Adrenal gland (tissue), 5 donors: ENCODE results near the gene CDK14.

ENCODE experiments used
- CTCF ChIP-seq, 6 experiments: fragments of 450-650 bp in 4 of 6; fragments of 200-600 bp in 2 of 6; sonication (generic) in 1 of 6; IDR thresholded peaks; 1 replicate in 5 of 6; 2 replicates in 1 of 6; pipeline versions ENCODE4 v1.5.1 to v1.8.0; 2016 to 2021; ENCODE audit warnings: antibody characterized with exemption in 6 of 6, mild to moderate bottlenecking in 2 of 6, moderate library complexity in 1 of 6
- POLR2A ChIP-seq, 2 donors: fragments of 450-650 bp; IDR thresholded peaks; one replicate each; pipeline ENCODE4 v1.6.1; 2017; ENCODE audit warnings: antibody characterized with exemption in 2 of 2, mild to moderate bottlenecking in 2 of 2, moderate library complexity in 1 of 2
- donor health status: DM: no; HTN: no; CAD: no.

GRCh38 chr7:90710466-90710850, 114.3 kb downstream of the CDK14 start:
- TF ChIP-seq CTCF (IDR thresholded peaks at IDR 0.05) (no peak), POLR2A (IDR thresholded peaks at IDR 0.05) (no peak)
